GM12878 (cell line): ENCODE results near the gene MEI1. TPM values are rescaled to one million over a fixed set of nuclear protein-coding genes. Genes with fewer than 3 reads are reported as not detected.

ENCODE experiments used
- ATAC-seq: fragments of 200-7000 bp; cut with Tn5 transposase; 3 replicates; pipeline ENCODE4 v1.9.1; 2020; ENCODE audit warnings: mild to moderate bottlenecking, moderate library complexity
- BruUV-seq: library from RNA; stranded (reverse); fragments of 400-500 nt; replicated peaks from 2 replicates; lab custom pipeline; 2021; lab: Mats Ljungman, UMichigan
- CTCF ChIA-PET: fragments of 300-600 bp; sonication (Branson Sonifier 250); formaldehyde crosslinking; extraction: SDS; loops from one replicate; lab custom pipeline; 2021; ENCODE audit warnings: inconsistent platforms; lab: Yijun Ruan, JAX
- POLR2A ChIA-PET: fragments of 350-600 bp; formaldehyde crosslinking; extraction: SDS; loops from one replicate; lab custom pipeline; 2021; ENCODE audit warnings: inconsistent platforms; lab: Charles Lee
- RAD21 ChIA-PET: fragments of 300-600 bp; sonication (Branson Sonifier 250); formaldehyde crosslinking; loops from one replicate; lab custom pipeline; 2023; ENCODE audit warnings: antibody characterized with exemption; ENCODE audit not compliant: unreplicated experiment; lab: Charles Lee
- SMC1A ChIA-PET: fragments of 300-600 bp; sonication (Branson Sonifier 250); formaldehyde crosslinking; loops from one replicate; lab custom pipeline; 2023; ENCODE audit not compliant: unreplicated experiment, uncharacterized antibody; lab: Charles Lee
- DNase-seq: peaks from one replicate; pipeline ENCODE4 v3.0.0-alpha.2; 2011; ENCODE audit warnings: low read depth, low spot score
- FAIRE-seq: peaks from 3 replicates; lab custom pipeline; 2011; peaks lifted over from hg19 to GRCh38; lab: Jason Lieb, UNC
- H2AFZ ChIP-seq: 2 replicates; pipeline ENCODE4 v1.6.0; 2011; ENCODE audit warnings: low read depth, low read length, control low read depth; ENCODE audit not compliant: control insufficient read depth
- H3K27ac ChIP-seq: 2 replicates; pipeline ENCODE4 v1.5.1; 2011; ENCODE audit warnings: control low read depth; ENCODE audit not compliant: control insufficient read depth, insufficient read depth
- H3K27me3 ChIP-seq, 2 experiments: replicated peaks in 1 of 2; 2 replicates each; pipeline versions ENCODE4 v1.6.0 to v1.6.1; 2011; ENCODE audit warnings: low read length in 1 of 2; ENCODE audit not compliant: control insufficient read depth in 2 of 2, insufficient read depth in 2 of 2
- H3K36me3 ChIP-seq, 2 experiments: 2 replicates each; pipeline ENCODE4 v1.5.1; 2011; ENCODE audit warnings: low read length in 1 of 2; ENCODE audit not compliant: control insufficient read depth in 2 of 2, insufficient read depth in 2 of 2
- H3K4me1 ChIP-seq: 2 replicates; pipeline ENCODE4 v1.6.1; 2011; ENCODE audit warnings: mild to moderate bottlenecking, low read length, moderate library complexity, mixed read lengths; ENCODE audit not compliant: control insufficient read depth, insufficient read depth
- H3K4me2 ChIP-seq: 2 replicates; pipeline ENCODE4 v1.6.0; 2011; ENCODE audit warnings: control low read depth; ENCODE audit not compliant: control insufficient read depth, insufficient read depth
- H3K4me3 ChIP-seq: fragments of 200-600 bp; sonication (generic); 2 replicates; pipeline ENCODE4 v1.5.1; 2016
- H3K79me2 ChIP-seq: 2 replicates; pipeline ENCODE4 v1.6.0; 2011; ENCODE audit warnings: low read length; ENCODE audit not compliant: control insufficient read depth, insufficient read depth
- H3K9ac ChIP-seq: 2 replicates; pipeline ENCODE4 v1.8.0; 2011; ENCODE audit warnings: low read length, control low read depth, mixed read lengths; ENCODE audit not compliant: control insufficient read depth, insufficient read depth
- H3K9me3 ChIP-seq: replicated peaks from 3 replicates; pipeline ENCODE4 v1.5.1; 2011; ENCODE audit warnings: mild to moderate bottlenecking, low read length; ENCODE audit not compliant: control insufficient read depth, insufficient read depth
- H4K20me1 ChIP-seq: 2 replicates; pipeline ENCODE4 v1.6.0; 2011; ENCODE audit not compliant: control insufficient read depth, insufficient read depth
- BACH1 ChIP-seq: fragments of 450-650 bp; IDR thresholded peaks from 2 replicates; pipeline ENCODE4 v1.6.1; 2017; ENCODE audit warnings: mild to moderate bottlenecking, borderline replicate concordance
- CHD4 ChIP-seq: fragments of 200-600 bp; sonication (generic); IDR thresholded peaks from 2 replicates; pipeline ENCODE4 v1.6.1; 2016; ENCODE audit warnings: mild to moderate bottlenecking
- DPF2 ChIP-seq: fragments of 450-650 bp; IDR thresholded peaks from 2 replicates; pipeline ENCODE4 v1.6.1; 2017; ENCODE audit warnings: mild to moderate bottlenecking
- E2F4 ChIP-seq: IDR thresholded peaks from 2 replicates; pipeline ENCODE4 v1.6.1; 2012; ENCODE audit warnings: low read depth, low read length, improper control_type of control experiment
- EED ChIP-seq: sonication (generic); IDR thresholded peaks from 2 replicates; pipeline ENCODE4 v1.6.1; 2016; ENCODE audit warnings: antibody characterized with exemption, low read depth
- IRF4 ChIP-seq: IDR thresholded peaks from 2 replicates; pipeline ENCODE4 v1.6.1; 2011; ENCODE audit warnings: low read depth, low read length
- KAT2A ChIP-seq: conservative IDR thresholded peaks from 2 replicates; pipeline ENCODE4 v1.6.1; 2011; ENCODE audit warnings: low read depth, low read length; ENCODE audit not compliant: control insufficient read depth
- NFIC ChIP-seq: IDR thresholded peaks from 2 replicates; pipeline ENCODE4 v1.6.1; 2012; ENCODE audit warnings: low read depth, mild to moderate bottlenecking, inconsistent platforms, low read length, moderate library complexity
- POLR2AphosphoS5 ChIP-seq: IDR thresholded peaks from 2 replicates; pipeline ENCODE4 v1.6.1; 2011; ENCODE audit warnings: mild to moderate bottlenecking, low read length, inconsistent platforms
- PRDM15 ChIP-seq: fragments of 450-650 bp; formaldehyde crosslinking; IDR thresholded peaks from 2 replicates; pipeline ENCODE4 v1.4.0; 2020; ENCODE audit warnings: mild to moderate bottlenecking, moderate library complexity
- SREBF1 ChIP-seq: IDR thresholded peaks from 2 replicates; pipeline ENCODE4 v1.6.1; 2012; ENCODE audit warnings: mild to moderate bottlenecking, low read length
- WGBS: methylation state at CpG from one replicate; pipeline ENCODE4 v1.1.6; 2016; ENCODE audit warnings: low lambda C conversion rate; ENCODE audit not compliant: insufficient replicate concordance, insufficient coverage; ENCODE audit errors: missing lambda C conversion rate; 5-methylcytosine and 5-hydroxymethylcytosine counted together
- in situ Hi-C: fragments of 300-500 bp; cut with MboI; formaldehyde crosslinking; loops from 9 replicates; pipeline ENCODE4 v1.14.3; 2018; ENCODE audit warnings: mixed read lengths
- intact Hi-C: fragments of 100-400 bp; cut with micrococcal nuclease; formaldehyde crosslinking; loops from one replicate; pipeline ENCODE4 v1.14.2; 2022; ENCODE audit not compliant: unreplicated experiment
- polyA plus RNA-seq, 11 experiments: library from polyadenylated mRNA; depleted of rRNA in 4 of 11; unstranded in 6 of 11; stranded (reverse) in 5 of 11; fragments of >200 nt; fragmentation: Nextera tagmentation in 4 of 11; fragmentation: Illumina TruSeq in 1 of 11; extraction: Ambion mirVana in 4 of 11; extraction: Trizol in 1 of 11; gene quantifications; 1 replicate in 1 of 11; 2 replicates in 10 of 11; pipeline versions ENCODE4 v1.2.1 to v1.2.3, GENCODE V29; 2011 to 2016; ENCODE audit warnings: inconsistent platforms in 2 of 11, missing spikeins in 2 of 11, low read depth in 1 of 11
- total RNA-seq, 4 experiments: library from RNA; depleted of rRNA in 3 of 4; stranded (reverse); fragments of >200 nt in 3 of 4; fragmentation: Illumina TruSeq in 1 of 4; extraction: Trizol in 1 of 4; gene quantifications; 2 replicates each; pipeline versions ENCODE4 v1.2.1 to v1.2.3, GENCODE V29; 2013 to 2021
- TF ChIP-seq, protein P1 (sequence below): IDR thresholded peaks from 2 replicates; pipeline ENCODE4 v1.6.1; 2011; ENCODE audit warnings: low read depth, low read length, improper control_type of control experiment, borderline replicate concordance
- TF ChIP-seq, protein P2 (sequence below): IDR thresholded peaks from 2 replicates; pipeline ENCODE4 v1.6.1; 2012; ENCODE audit warnings: mild to moderate bottlenecking, low read depth, low read length

MEI1 gene
- total and polyA plus RNA-seq, 10 of the 15 experiments (the other 5 are each of a cell fraction or from before 2014, with no cell fraction given): 27.9 to 48.9 (median 35.8) TPM

DNA sequence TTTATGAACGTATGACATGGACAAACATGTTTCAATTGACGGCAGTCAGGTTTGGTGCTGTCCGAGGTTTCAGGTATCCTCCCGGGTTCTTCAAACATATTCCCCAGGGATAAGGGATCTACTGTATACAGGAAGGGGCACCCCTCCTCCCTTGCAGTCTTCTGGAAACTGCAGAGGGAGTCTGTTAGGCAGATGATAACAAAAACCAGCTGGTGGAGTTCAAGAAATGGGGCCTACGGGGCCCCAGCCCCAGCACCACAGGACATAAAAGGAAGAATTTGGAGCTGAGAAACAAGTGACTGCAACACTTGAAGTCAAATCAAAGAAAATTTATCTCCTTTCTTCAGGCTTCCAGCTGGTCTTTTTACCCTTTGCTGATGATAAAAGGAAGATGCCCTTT, 42.7 kb upstream of the MEI1 start:
- 71% methylated on average over 5 of the region's 5 CpGs for WGBS
- no peaks in the 10 kb centered on the region for H3K79me2 ChIP-seq
- FAIRE-seq (peak; percentile 13), ATAC-seq (no peak), DNase-seq (no peak)
- no TSS peak for BruUV-seq
- intact Hi-C loops: no loop called here
- H3K27me3 ChIP-seq: no peaks in the 10 kb centered on the region
- no peak overlapping the region for H3K4me2 ChIP-seq
- no peak overlapping the region for H2AFZ ChIP-seq
- in situ Hi-C loops: no loop called here
- SMC1A ChIA-PET: interaction anchor here (1.6 kb wide), 1 partner anchor 10 kb away, joined by 5 read pairs; no protein-coding TSS in a partner anchor
- TF ChIP-seq, protein P1, sequence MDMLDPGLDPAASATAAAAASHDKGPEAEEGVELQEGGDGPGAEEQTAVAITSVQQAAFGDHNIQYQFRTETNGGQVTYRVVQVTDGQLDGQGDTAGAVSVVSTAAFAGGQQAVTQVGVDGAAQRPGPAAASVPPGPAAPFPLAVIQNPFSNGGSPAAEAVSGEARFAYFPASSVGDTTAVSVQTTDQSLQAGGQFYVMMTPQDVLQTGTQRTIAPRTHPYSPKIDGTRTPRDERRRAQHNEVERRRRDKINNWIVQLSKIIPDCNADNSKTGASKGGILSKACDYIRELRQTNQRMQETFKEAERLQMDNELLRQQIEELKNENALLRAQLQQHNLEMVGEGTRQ: no peak
- TF ChIP-seq POLR2AphosphoS5 (no peak), KAT2A (no peak), NFIC (no peak), DPF2 (no peak), SREBF1 (no peak), BACH1 (no peak), EED (no peak), PRDM15 (CRISPR knock-in tag) (no peak), CHD4 (no peak), E2F4 (no peak), IRF4 (no peak)
- TF ChIP-seq, protein P2, sequence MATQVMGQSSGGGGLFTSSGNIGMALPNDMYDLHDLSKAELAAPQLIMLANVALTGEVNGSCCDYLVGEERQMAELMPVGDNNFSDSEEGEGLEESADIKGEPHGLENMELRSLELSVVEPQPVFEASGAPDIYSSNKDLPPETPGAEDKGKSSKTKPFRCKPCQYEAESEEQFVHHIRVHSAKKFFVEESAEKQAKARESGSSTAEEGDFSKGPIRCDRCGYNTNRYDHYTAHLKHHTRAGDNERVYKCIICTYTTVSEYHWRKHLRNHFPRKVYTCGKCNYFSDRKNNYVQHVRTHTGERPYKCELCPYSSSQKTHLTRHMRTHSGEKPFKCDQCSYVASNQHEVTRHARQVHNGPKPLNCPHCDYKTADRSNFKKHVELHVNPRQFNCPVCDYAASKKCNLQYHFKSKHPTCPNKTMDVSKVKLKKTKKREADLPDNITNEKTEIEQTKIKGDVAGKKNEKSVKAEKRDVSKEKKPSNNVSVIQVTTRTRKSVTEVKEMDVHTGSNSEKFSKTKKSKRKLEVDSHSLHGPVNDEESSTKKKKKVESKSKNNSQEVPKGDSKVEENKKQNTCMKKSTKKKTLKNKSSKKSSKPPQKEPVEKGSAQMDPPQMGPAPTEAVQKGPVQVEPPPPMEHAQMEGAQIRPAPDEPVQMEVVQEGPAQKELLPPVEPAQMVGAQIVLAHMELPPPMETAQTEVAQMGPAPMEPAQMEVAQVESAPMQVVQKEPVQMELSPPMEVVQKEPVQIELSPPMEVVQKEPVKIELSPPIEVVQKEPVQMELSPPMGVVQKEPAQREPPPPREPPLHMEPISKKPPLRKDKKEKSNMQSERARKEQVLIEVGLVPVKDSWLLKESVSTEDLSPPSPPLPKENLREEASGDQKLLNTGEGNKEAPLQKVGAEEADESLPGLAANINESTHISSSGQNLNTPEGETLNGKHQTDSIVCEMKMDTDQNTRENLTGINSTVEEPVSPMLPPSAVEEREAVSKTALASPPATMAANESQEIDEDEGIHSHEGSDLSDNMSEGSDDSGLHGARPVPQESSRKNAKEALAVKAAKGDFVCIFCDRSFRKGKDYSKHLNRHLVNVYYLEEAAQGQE: no peak
- H3K27ac ChIP-seq: no peak overlapping the region
- peaks cover 27 to 49% of the 10 kb centered on the region in 2 experiments for H3K36me3 ChIP-seq
- H3K4me3 ChIP-seq: no peak overlapping the region
- POLR2A ChIA-PET: no interaction called here
- H4K20me1 ChIP-seq: no peaks in the 10 kb centered on the region
- RAD21 ChIA-PET: no interaction called here
- no peaks in the 10 kb centered on the region for H3K4me1 ChIP-seq
- H3K9me3 ChIP-seq: no peaks in the 10 kb centered on the region
- no peak overlapping the region for H3K9ac ChIP-seq
- CTCF ChIA-PET: interaction anchor here (1.7 kb wide), 1 partner anchor 10 kb away, joined by 4 read pairs; no protein-coding TSS in a partner anchor
